ENCODE results near the gene RAC2.

RAC2 gene

DNA sequence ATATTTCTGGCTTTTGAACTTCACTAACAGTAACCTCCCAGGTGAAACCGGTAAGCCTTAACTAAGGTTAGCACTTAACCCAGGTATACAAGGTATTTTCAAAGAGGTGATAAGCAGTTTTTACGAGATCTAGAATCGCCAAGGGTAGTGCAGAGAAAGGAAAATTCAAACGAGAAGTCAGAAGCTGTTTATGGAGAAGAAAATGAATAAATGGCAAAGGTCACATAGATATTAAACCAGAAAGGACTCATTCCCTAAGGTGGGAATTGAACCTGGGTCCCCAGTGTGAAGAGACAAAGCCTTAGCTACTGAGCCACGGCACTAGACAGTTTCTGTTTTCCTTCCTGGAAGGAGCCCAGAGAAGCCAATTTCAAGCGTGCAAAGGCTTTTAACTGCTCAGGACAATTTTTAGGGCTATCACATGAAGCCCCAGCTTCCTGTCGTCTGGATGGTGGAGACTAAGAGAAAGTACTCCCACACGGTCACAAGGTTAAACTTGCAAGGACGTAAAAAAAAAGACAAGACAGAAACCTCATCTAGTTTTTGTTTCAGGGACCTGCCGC lies 50.4 kb downstream of the RAC2 start:
- Histone ChIP-seq H3K27me3 (replicated peaks; ENCODE audit: control insufficient read depth, insufficient read depth, low read length) (no peaks in the 10 kb centered on the region), H3K36me3 (ENCODE audit: control insufficient read depth, insufficient read depth, low read length) (no peaks in the 10 kb centered on the region), H3K4me3 (replicated peaks; ENCODE audit: low read depth, low read length) (no peak overlapping the region)
- TF ChIP-seq, protein P1, sequence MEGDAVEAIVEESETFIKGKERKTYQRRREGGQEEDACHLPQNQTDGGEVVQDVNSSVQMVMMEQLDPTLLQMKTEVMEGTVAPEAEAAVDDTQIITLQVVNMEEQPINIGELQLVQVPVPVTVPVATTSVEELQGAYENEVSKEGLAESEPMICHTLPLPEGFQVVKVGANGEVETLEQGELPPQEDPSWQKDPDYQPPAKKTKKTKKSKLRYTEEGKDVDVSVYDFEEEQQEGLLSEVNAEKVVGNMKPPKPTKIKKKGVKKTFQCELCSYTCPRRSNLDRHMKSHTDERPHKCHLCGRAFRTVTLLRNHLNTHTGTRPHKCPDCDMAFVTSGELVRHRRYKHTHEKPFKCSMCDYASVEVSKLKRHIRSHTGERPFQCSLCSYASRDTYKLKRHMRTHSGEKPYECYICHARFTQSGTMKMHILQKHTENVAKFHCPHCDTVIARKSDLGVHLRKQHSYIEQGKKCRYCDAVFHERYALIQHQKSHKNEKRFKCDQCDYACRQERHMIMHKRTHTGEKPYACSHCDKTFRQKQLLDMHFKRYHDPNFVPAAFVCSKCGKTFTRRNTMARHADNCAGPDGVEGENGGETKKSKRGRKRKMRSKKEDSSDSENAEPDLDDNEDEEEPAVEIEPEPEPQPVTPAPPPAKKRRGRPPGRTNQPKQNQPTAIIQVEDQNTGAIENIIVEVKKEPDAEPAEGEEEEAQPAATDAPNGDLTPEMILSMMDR (IDR thresholded peaks at IDR 0.05; ENCODE audit: insufficient read depth, low read length, poor library complexity, severe bottlenecking): no peak
- no peak for DNase-seq (ENCODE audit: extremely low read depth, insufficient read length)

DNA sequence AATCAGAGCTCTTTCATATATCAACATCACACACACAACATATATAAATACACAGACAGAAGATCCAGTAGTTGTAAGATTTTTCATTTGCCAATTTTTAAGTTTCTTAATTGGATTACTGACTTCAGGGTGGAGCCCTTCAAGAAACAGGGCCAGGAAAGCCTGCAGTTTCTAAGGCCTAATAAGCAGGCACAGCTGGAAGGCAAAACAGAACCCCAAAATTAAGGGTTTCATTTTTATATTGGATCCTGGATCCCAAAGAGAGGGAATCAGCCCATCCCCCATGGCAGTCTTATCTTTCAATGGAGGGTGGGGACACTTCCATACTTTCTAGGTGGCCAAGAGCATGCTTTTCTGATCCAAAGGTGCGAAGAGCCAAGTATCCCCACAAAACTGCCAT lies 51.3 kb downstream of the RAC2 start:
- Histone ChIP-seq H3K27me3 (replicated peaks; ENCODE audit: control insufficient read depth, insufficient read depth, low read length) (no peaks in the 10 kb centered on the region), H3K36me3 (ENCODE audit: control insufficient read depth, insufficient read depth, low read length) (no peaks in the 10 kb centered on the region), H3K4me3 (replicated peaks; ENCODE audit: low read depth, low read length) (no peak overlapping the region)
- DNase-seq (ENCODE audit: extremely low read depth, insufficient read length): no peak
- TF ChIP-seq, protein P1 (IDR thresholded peaks at IDR 0.05; ENCODE audit: insufficient read depth, low read length, poor library complexity, severe bottlenecking): no peak

DNA sequence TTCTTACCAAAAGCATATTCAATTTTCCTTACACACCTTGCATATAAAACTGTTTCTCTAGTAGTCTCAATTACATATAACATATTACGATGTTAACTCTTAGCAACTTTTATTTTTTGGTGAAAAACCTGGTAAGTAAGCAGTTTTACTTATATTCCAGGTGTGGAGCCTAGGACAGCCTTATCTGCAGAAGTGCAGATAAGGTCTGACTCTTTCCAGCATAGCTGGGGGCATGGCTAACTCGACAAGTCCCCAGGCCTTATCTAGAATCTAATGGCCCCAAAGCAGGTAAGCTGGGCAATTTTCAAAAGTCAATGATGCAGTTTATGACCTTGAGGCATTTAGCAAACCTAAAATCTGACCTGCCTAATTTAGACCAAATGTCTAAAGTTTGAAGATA lies 51.9 kb downstream of the RAC2 start:
- TF ChIP-seq, protein P1 (IDR thresholded peaks at IDR 0.05; ENCODE audit: insufficient read depth, low read length, poor library complexity, severe bottlenecking): no peak
- no peak for DNase-seq (ENCODE audit: extremely low read depth, insufficient read length)
- Histone ChIP-seq H3K36me3 (ENCODE audit: control insufficient read depth, insufficient read depth, low read length) (no peaks in the 10 kb centered on the region), H3K4me3 (replicated peaks; ENCODE audit: low read depth, low read length) (no peak overlapping the region), H3K27me3 (replicated peaks; ENCODE audit: control insufficient read depth, insufficient read depth, low read length) (no peaks in the 10 kb centered on the region)

DNA sequence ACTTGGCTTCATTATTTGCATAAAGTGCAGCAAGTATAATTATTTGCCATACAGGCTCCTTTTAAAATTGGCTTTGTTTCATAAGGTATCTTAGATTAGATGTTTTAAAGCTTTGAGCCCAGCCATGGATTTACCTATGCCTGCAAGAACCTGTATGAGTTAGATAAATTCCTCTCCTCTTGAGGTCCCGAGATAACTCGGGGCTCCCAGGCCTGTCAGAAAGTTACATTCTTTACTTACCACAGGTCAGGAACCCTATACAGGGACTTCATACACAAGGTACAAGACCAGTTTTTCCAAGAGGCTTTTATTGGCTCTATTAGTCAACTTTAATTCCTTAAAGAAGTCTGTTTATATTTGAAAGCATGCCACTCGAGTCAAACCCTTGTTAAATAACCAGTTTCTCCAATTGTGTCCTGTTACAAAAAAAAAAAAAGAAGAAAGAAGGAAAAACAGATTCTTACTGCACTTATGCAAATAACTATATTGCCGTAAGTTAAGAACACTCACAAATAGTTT lies 53.7 kb downstream of the RAC2 start:
- Histone ChIP-seq H3K4me3 (replicated peaks; ENCODE audit: low read depth, low read length) (no peak overlapping the region), H3K27me3 (replicated peaks; ENCODE audit: control insufficient read depth, insufficient read depth, low read length) (no peaks in the 10 kb centered on the region), H3K36me3 (ENCODE audit: control insufficient read depth, insufficient read depth, low read length) (no peaks in the 10 kb centered on the region)
- no peak for DNase-seq (ENCODE audit: extremely low read depth, insufficient read length)
- TF ChIP-seq, protein P1 (IDR thresholded peaks at IDR 0.05; ENCODE audit: insufficient read depth, low read length, poor library complexity, severe bottlenecking): no peak

DNA sequence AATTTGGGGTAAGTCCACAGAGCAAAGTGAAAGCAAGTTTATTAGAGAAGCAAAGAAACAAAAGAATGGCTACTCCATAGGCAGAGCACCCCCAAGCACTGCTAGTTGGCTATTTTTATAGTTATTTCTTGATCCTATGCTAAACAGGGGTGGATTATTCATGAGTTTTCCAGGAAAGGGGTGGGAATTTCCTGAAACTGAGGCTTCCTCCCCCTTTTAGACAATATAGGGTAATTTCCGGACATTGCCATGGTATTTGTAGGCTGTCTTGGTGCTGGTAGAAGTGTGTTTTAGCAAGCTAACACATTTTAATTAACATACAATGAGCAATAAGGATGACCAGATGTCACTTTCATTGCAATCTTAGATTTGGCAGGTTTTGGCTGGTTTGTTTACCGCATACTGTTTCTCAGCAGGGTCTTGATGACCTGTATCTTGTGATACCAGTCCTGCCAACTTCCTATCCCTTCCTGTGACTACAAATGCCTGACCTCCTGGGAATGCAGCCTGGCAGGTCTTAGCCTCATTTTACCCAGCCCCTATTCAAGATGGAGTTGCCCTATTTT lies 55.1 kb downstream of the RAC2 start:
- Histone ChIP-seq H3K36me3 (ENCODE audit: control insufficient read depth, insufficient read depth, low read length) (no peaks in the 10 kb centered on the region), H3K27me3 (replicated peaks; ENCODE audit: control insufficient read depth, insufficient read depth, low read length) (no peaks in the 10 kb centered on the region), H3K4me3 (replicated peaks; ENCODE audit: low read depth, low read length) (no peak overlapping the region)
- TF ChIP-seq, protein P1 (IDR thresholded peaks at IDR 0.05; ENCODE audit: insufficient read depth, low read length, poor library complexity, severe bottlenecking): no peak
- DNase-seq (ENCODE audit: extremely low read depth, insufficient read length): no peak

All from GM06990 (cell line).